NCI-H1092 (cell line): ENCODE measurements around the gene ZCCHC4.

Source experiments
- DNase-seq: peaks from one replicate; lab custom pipeline; 2025; lab: John Stamatoyannopoulos, UW

The ZCCHC4 gene

DNA sequence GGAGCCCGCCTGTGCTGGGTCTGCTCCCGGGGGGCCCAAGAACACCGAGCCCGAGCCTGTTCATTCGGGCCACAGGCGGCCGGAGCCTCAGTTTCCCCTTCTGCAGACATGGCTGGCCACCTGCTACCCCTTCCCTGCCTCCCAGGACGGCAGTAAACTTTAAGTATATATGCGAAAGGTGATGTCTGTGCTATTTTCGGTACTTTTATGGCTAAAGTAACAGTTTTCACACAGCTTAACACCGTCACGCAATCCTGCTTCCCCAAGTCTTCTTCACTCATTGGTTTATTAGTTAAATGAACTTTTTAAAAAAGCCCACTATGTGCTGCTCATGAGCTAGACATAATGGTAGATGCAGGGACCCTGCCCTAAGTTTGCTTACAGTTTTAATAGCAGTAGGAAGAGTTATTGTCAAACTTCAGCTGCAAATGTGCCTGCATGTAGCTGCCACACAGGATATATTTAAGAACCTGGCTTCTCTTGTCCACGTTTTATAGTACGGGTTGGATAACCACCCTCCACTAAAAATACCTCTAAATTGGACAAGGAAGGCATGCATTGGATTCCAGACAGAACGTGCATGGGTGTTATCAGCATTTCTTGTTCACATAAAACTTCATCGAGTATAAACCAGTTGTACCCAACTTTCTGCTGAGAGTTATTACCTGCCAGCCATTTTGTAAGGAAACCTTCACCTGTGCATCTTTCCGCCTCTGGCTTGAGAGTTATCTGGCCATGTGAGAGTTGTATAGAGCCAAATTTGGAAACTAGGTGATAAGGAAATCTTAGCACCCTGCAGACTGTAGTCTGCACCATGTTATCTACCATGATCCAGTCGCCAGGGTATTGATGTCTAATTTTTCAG is 65.2 kb downstream of the ZCCHC4 start:
- DNase-seq: no peak

DNA sequence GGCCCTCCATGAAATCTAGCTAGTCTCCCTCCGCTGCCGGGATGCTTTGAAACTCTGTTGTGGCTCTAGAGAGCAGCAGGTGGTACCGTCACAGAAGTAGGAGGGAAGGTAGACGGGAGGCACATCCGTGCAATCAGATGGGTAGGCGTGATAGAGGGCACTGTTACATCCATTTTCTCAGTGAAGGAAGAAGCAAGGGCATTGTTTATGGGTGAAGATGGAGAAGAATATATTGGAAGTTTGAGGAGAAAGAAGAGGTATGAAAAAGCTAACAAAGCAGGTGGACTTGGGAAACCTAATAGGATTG is 65.8 kb downstream of the ZCCHC4 start:
- no peak for DNase-seq

DNA sequence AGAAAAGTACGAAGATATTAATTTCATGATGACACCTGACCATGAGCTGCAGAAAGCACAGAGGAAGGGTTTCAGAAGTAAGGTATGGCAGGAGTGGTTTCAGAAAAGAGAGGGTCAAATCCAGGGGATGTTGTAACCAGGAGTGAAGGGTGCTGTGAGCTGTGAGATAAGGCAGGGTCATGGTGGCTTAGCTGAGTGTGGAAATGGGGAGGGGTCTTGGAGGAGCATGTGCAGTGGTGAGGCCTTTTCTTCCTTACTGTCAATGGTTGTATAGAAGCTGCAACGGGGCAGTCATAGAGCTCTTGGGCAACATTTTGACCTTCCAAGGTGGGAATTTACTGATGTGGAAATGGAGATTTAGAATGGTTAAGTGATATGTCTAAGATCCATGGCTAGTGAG is 67.0 kb downstream of the ZCCHC4 start:
- DNase-seq: no peak

DNA sequence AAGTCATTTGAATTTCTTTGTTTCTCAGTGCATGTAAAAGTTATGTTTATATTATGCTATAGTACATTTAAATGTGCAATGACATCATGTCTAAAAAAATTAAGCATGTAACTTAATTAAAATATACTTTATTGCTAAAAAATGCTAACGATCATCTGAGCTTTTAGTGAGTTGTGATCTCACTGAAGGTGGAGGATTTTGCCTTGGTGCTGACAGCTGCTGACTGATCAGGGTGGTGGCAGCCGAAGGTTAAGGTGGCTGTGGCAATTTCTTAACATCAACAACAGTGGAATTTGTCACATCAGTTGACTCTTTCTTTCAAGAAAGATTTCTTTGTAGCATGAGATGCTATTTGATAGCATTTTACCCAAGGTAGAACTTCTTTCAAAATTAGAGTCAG is 71.1 kb downstream of the ZCCHC4 start:
- no peak for DNase-seq

DNA sequence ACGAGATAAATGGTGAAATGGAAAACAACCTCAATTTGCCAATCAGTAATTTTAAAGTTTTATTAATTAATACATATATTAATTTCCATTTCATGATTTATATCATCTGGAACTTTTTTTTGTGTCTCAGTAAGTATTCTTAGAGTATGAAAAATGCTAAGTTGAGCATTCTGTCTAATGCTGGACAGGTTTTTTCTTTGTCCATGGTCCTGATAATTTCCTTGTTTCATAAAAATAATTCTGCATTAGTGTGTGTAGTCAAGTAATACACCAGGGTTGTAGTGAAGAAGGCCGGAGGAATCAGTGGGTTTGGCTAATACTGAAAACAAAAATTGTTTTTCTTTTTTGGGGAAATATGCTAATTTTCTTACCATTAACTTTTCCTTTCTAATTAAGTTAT is 74.4 kb downstream of the ZCCHC4 start:
- no peak for DNase-seq

DNA sequence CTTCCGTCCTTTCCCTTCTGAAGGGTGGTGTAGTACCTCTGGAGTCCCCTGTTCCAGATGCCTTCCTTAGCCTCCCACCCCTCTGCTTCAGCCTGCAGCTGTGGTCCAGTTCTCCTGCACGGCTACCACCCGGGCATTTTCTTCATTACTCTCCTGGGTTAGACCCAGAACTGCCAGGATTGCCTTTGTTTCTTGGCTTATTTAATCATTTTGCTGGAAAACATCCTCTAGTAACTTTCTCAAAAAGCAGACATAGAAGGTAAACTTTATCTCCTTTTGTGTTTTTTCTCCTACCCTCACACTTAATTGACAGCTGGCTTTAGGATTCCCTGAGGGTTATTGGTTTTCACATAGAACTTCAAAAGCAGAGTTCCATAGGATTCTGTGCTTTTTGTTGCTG is 84.7 kb downstream of the ZCCHC4 start:
- DNase-seq: no peak

DNA sequence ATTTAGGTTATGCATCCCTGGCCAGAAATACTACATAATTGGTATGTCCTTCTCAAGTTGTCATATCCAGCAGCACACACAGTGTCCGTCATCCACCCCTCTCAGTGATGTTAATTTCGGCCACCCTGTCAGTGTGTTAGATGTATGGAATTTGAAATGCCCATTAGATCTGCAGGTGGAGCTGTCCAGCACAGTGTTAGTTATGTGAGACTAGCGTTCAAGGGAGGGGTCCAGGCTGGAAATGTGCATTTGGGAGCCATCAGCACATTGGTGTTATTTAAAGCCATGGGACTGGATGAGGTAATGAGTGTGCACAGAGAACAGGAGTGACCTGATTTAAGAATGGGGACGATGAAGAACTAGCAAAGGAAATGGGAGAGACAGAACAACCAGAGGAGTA is 86.9 kb downstream of the ZCCHC4 start:
- no peak for DNase-seq

DNA sequence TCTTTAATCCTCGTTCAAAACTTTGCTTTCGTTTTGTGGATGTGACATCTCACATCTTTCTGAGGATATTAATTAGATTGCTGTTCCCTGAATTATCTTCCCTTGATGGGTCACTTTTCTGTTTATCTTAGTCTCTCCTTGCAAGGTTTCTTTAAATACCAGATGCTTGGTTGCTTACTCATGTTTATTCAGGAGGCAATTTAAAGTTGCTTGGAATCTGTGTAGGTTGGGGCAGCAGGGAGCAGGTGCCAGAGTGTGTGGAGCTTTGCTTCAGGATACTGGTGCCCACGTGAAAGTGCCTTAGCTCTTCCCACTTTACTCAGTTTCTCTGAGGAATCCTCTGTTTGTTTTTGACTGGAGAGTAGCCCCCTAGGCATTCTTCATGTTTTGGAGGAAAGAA is 88.5 kb downstream of the ZCCHC4 start:
- no peak for DNase-seq

DNA sequence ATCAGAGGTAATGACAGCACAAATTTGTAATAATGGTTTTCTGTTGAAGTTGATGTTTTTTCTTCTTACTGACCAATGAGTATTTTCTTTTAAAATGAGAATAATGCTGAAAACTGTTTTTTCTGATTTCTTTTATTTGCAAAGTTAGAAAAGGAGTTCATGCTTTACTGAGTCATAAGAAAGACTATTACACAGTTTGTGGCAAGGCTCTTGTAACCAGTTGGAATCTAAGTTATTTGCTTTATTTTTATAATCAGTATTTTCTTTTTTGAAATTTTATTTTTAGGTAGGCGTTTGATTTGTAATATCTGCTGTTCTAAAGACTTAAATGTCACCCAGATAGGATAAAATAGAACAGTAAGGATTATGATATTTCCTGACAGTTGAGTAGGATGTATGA is 89.9 kb downstream of the ZCCHC4 start:
- DNase-seq: no peak

DNA sequence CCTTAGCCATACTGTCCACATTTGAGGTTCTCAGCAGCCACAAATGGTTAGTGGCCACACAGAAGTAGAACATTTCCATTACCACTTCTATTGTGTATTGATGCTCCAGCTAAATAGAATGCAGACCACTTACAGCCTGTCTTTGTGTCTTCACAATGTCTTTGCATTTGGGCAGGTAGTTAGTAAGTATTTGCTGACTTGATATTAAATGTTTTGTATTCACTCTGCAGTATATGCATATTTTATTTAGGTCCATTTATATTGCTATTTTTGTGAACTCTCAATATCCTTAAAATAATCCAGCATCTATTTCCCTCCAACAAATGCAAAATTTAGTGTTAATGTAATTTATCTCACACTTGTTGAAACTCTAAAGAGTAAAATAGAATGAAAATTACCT is 91.1 kb downstream of the ZCCHC4 start:
- no peak for DNase-seq

DNA sequence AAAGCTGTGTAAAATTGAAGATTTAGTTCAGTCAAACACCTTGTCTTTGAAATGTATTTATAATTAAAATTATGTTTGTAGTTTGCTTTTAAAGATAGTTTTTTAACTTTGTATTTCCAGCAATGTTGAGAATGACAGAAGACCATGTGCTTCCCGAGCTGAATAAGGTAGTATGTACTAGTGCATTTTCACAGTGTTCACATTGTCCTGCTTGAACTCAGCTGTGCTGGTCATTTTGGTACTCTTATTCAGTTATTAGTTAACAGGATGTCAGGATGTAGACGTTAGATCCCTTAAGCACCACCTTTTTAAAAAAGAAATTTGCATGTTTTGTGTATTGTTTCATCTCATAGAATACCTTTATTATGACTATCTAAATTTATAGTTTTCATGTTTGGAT is 92.9 kb downstream of the ZCCHC4 start:
- no peak for DNase-seq

DNA sequence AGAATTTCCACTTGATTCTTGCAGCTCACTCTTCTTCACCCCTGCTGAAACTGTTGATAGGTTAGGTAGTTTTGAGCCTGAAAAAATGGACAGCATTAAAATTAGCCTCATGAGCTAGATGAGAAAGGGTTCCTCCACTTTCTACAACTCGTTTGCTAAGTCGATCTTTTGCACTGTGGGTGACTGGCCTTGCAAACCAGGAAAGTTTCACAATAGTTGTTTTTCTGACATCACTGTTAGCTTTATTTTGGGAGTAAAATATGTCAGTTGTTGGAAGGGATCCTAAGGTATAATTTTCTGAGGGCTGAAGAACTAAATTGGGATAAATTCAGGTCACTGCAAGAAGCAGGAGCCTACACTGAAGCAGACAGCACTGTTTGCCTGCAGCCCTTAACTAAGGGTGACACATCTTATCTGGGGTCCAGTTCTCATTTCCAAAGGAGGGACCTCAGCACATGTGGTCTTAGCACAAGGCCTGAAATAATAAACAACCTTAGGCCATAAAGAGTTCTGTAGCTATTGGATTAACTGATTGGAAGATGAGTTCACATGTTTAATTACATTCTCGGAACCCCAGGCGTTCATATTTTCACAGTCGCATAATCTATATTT is 93.6 kb downstream of the ZCCHC4 start:
- DNase-seq: no peak

DNA sequence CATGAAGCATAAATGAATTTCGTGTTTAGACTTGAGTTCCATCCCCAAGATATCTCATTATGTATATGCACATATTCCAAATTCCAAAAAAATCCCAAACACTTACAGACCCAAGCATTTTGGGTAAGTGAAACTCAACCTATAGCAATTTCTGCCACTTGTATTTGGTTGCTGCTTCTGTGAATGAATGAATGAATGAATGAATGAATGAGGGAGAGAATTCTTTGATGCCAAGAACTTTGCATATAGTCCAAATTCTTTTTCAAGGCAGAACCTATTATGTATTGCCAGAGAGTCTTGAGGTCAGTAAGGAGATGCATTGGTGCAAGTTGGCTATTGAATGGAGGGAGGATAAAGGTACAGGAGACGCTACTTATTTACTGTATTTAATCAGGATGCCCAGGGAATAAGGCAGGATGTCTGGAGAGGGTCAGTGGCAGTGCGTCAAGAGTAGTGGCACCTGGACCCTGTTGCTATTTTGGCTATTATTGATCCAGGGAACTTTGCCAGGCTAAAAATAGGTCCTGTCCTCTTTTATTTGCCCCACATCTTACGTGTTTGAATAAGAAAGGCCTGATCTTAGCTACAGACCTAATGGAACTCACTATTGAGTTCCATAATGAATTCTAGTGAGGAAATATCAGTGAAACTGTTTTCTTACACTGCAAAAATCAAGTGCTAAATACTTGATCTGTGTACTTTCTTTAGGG is 98.4 kb downstream of the ZCCHC4 start:
- DNase-seq: no peak

DNA sequence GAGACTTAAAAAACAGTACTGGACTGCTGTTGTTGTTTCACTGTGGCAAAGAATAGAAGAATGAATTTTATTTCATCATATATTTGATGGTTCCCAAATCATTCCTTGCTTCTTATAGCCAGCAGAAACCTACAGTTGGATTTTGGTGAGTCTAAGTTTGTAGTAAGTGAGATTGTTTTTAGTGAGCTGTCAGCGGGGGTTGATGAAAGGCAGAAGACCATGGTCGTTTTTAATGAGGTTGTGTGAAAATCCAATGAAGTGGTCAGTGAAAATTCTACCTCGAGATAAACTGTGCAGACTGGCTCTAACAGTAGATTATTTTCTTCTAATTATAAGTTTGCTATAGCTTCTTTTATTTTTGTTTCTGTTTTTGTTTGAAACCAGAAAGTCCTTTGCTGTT is 100.7 kb downstream of the ZCCHC4 start:
- no peak for DNase-seq

DNA sequence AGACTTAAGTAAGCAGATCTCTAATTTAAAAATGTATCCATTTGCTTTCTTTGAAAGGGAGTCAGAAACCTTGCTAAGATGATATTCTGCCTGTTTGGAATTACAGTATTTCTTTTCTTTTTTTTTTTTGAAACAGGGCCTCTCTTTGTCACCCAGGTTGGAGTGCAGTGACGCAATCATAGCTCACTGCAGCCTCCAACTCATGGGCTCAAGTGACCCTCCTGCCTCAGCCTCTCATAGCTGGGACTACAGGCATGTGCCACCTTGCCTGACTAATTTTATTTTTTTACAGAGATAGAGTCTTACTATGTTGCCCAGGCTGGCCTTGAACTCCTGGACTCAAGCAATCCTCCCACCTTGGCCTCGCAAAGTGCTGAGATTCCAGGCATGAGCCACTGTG is 104.4 kb downstream of the ZCCHC4 start:
- DNase-seq: no peak
